Activated naive CD8-positive, alpha-beta T cell treated with anti-CD3 and anti-CD28 coated beads, Interleukin-2, amount 10 ng/mL, durations not matched to agents 7 days and 5 days (primary cell): ENCODE results near the gene CBY1. TPM values are rescaled to one million over a fixed set of nuclear protein-coding genes. Genes with fewer than 3 reads are reported as not detected.

ENCODE experiments used
- ATAC-seq: fragments of 150-1000 bp; cut with Tn5 transposase; one replicate; pipeline ENCODE4 v1.10.0; 2021; ENCODE audit warnings: low read depth, moderate library complexity
- POLR2A ChIA-PET: fragments of 350-600 bp; sonication (Branson Sonifier 250); formaldehyde crosslinking; loops from one replicate; lab custom pipeline; 2021; ENCODE audit warnings: antibody characterized with exemption; lab: Charles Lee
- DNase-seq: peaks from one replicate; pipeline ENCODE4 v3.0.0; 2021
- H3K27ac Mint-ChIP-seq: one replicate; pipeline ENCODE4 v1.8.0; 2022; ENCODE audit warnings: mild to moderate bottlenecking, mixed read lengths
- H3K27me3 Mint-ChIP-seq: one replicate; pipeline ENCODE4 v1.8.0; 2022; ENCODE audit warnings: mild to moderate bottlenecking, moderate library complexity, mixed read lengths
- H3K36me3 Mint-ChIP-seq: one replicate; pipeline ENCODE4 v1.8.0; 2021; ENCODE audit warnings: mild to moderate bottlenecking, mixed read lengths
- H3K4me1 Mint-ChIP-seq: one replicate; pipeline ENCODE4 v1.8.0; 2021; ENCODE audit warnings: mixed read lengths
- H3K4me3 Mint-ChIP-seq: one replicate; pipeline ENCODE4 v1.8.0; 2022; ENCODE audit warnings: mild to moderate bottlenecking, moderate library complexity, mixed read lengths
- H3K9me3 Mint-ChIP-seq: one replicate; pipeline ENCODE4 v1.8.0; 2021; ENCODE audit warnings: mixed read lengths
- total RNA-seq, 2 experiments: library from RNA; stranded (reverse); gene quantifications; one replicate each; pipeline ENCODE4 v1.2.3, GENCODE V29; 2021

Gene CBY1
- total RNA-seq, 2 experiments from 2014 or later: 20.1 to 22.4 TPM

- peak; percentile 11 for DNase-seq
- H3K27ac Mint-ChIP-seq: no peak overlapping the region
- H3K9me3 Mint-ChIP-seq: no peaks in the 10 kb centered on the region
- peaks cover 18% of the 10 kb centered on the region for H3K36me3 Mint-ChIP-seq
- POLR2A ChIA-PET: interaction anchor here (0.7 kb wide), 1 partner anchor 19 kb away, joined by 3 read pairs; no protein-coding TSS in a partner anchor
- no peak for ATAC-seq
- H3K27me3 Mint-ChIP-seq: no peaks in the 10 kb centered on the region
- H3K4me3 Mint-ChIP-seq: no peak overlapping the region
- H3K4me1 Mint-ChIP-seq: peaks cover 3% of the 10 kb centered on the region
Measured at GRCh38 chr22:38721551-38721950, 65.1 kb downstream of the CBY1 start.

Other genes with a start within 250 kb of the CBY1 start
- gene KCNJ4, start 201.4 kb upstream of the CBY1 start, total RNA-seq: not detected
- gene KDELR3, start 188.5 kb upstream of the CBY1 start, total RNA-seq: 1 to 10 TPM in 1 of 2 experiments, under 1 TPM in 1; 0.91 to 1.4 TPM
- gene DDX17, start 150.3 kb upstream of the CBY1 start, total RNA-seq: 100 to 1,000 TPM; 667 to 710 TPM
- gene DMC1, start 86.5 kb upstream of the CBY1 start, total RNA-seq: 10 to 100 TPM in 1 of 2 experiments, 1 to 10 TPM in 1; 8.3 to 13.2 TPM
- gene FAM227A, start 246 bp upstream of the CBY1 start, total RNA-seq: under 1 TPM; 0.23 to 0.36 TPM
- gene TOMM22, start 25.3 kb downstream of the CBY1 start, total RNA-seq: 10 to 100 TPM; 58.7 to 60.4 TPM
- gene JOSD1, start 44.3 kb downstream of the CBY1 start, total RNA-seq: 10 to 100 TPM; 59.1 to 61.6 TPM
- gene GTPBP1, start 49.3 kb downstream of the CBY1 start, total RNA-seq: 10 to 100 TPM; 98.6 TPM
- 100 to 1,000 TPM; 607 to 626 TPM for gene SUN2, start 99.4 kb downstream of the CBY1 start, total RNA-seq
- 10 to 100 TPM in 1 of 2 experiments, 1 to 10 TPM in 1; 9.3 to 12.0 TPM for gene DNAL4, start 137.5 kb downstream of the CBY1 start, total RNA-seq
- 1 to 10 TPM; 5.9 to 6.8 TPM for gene NPTXR, start 187.4 kb downstream of the CBY1 start, total RNA-seq
- gene CBX6, start 215.6 kb downstream of the CBY1 start, total RNA-seq: 10 to 100 TPM; 66.0 to 66.4 TPM